ENCODE results near the gene TMOD3.

DNA sequence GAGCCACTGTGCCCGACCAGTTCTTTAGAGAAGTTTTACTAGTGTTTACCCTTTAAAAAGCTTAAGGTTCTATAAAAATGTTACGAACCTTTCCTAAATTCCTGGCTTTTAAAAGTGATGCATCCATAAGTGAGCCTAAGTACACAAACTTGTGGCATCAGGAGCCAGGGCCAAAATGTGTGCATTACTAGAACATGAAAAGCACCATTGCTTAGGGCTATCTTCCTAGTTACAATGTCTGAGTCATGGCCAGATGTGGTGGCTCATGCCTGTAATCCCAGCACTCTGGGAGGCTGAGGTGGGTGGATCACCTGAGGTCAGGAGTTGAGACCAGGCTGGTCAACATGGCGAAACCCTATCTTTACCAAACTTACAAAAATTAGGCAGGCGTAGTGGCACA lies 102.2 kb downstream of the TMOD3 start:
- TF ChIP-seq, protein P1, sequence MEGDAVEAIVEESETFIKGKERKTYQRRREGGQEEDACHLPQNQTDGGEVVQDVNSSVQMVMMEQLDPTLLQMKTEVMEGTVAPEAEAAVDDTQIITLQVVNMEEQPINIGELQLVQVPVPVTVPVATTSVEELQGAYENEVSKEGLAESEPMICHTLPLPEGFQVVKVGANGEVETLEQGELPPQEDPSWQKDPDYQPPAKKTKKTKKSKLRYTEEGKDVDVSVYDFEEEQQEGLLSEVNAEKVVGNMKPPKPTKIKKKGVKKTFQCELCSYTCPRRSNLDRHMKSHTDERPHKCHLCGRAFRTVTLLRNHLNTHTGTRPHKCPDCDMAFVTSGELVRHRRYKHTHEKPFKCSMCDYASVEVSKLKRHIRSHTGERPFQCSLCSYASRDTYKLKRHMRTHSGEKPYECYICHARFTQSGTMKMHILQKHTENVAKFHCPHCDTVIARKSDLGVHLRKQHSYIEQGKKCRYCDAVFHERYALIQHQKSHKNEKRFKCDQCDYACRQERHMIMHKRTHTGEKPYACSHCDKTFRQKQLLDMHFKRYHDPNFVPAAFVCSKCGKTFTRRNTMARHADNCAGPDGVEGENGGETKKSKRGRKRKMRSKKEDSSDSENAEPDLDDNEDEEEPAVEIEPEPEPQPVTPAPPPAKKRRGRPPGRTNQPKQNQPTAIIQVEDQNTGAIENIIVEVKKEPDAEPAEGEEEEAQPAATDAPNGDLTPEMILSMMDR (IDR thresholded peaks at IDR 0.05; ENCODE audit: low read depth, low read length, poor library complexity, severe bottlenecking), result no peak
- TF ChIP-seq EZH2phosphoT487 (IDR thresholded peaks at IDR 0.05; ENCODE audit: borderline replicate concordance, low read length), result no peak

Data from DOHH2 (cell line).